Heart left ventricle (tissue), 13 donors: ENCODE data around the gene DNPEP.
A peak's percentile ranks its signal among the peaks of the same experiment; 100 is the strongest.

ENCODE experiments used
- CTCF ChIP-seq, 12 donors: fragments of 200-600 bp; sonication (generic) in 4 of 12; IDR thresholded peaks; one replicate each; pipeline versions ENCODE4 v1.5.0 to v1.8.0; 2018 to 2022; ENCODE audit warnings: antibody characterized with exemption in 12 of 12, mild to moderate bottlenecking in 5 of 12
- POLR2A ChIP-seq, 2 donors: fragments of 450-650 bp; IDR thresholded peaks; one replicate each; pipeline ENCODE4 v1.6.1; 2017; ENCODE audit warnings: antibody characterized with exemption in 2 of 2, mild to moderate bottlenecking in 2 of 2, moderate library complexity in 2 of 2
- donor health status: ischemic (EF 13 %, LVEDD 7.1; RV severe dilation, severe dysfunction).
- donor health status: DM: no; HTN: yes; CAD: no.
- donor health status: DM: no; HTN: no; CAD: no.
- donor health status: ischemic (EF 25% LVEDD 6.9; RV normal size, moderate dysfunction).
- donor health status: ischemic (EF 25% LVEDD 5.7; RV mildly dilated, moderate dysfunction).
- donor health status: ischemic (EF 35%, LVEDD 5.7; RV mildly dilated, moderate dysfunction).
- donor health status: nonischemic (EF 11% LVEDD 7.7; RV severe dilation, severe dysfunction).
- donor health status: DM: yes; HTN: yes; CAD: no.
- donor health status: PGD.
- donor health status: ischemic (EF 29% LVEDD 5.4; RV normal size, mild dysfunction).
- donor health status: nonischemic (EF 23%, LVEDD 6.1; RV moderate dilation, normal function).

- peak in 1 of 2 donors; percentile 40 for TF ChIP-seq POLR2A (IDR thresholded peaks at IDR 0.05)
- peak; percentile 40 to 87 (median 74) for TF ChIP-seq CTCF (IDR thresholded peaks at IDR 0.05)
These were observed 602 bp upstream of the DNPEP start for GRCh38 chr2:219388121-219388906.
